A673 (cell line): ENCODE data around the gene BCAN.

Experiments used
- EZH2 ChIP-seq: fragments of 200-600 bp; sonication (generic); IDR thresholded peaks from 2 replicates; pipeline ENCODE4 v1.6.1; 2017; ENCODE audit warnings: borderline replicate concordance, low read depth, mild to moderate bottlenecking, mixed read lengths, antibody characterized with exemption, low read length; ENCODE audit not compliant: poor library complexity, severe bottlenecking
- TF ChIP-seq, protein P1 (sequence below): fragments of 300-800, 200-600 bp; sonication (generic); conservative IDR thresholded peaks from 2 replicates; pipeline ENCODE4 v1.5.1; 2017; ENCODE audit warnings: low read depth, mild to moderate bottlenecking, antibody characterized with exemption, low read length, moderate library complexity, mixed read lengths

DNA sequence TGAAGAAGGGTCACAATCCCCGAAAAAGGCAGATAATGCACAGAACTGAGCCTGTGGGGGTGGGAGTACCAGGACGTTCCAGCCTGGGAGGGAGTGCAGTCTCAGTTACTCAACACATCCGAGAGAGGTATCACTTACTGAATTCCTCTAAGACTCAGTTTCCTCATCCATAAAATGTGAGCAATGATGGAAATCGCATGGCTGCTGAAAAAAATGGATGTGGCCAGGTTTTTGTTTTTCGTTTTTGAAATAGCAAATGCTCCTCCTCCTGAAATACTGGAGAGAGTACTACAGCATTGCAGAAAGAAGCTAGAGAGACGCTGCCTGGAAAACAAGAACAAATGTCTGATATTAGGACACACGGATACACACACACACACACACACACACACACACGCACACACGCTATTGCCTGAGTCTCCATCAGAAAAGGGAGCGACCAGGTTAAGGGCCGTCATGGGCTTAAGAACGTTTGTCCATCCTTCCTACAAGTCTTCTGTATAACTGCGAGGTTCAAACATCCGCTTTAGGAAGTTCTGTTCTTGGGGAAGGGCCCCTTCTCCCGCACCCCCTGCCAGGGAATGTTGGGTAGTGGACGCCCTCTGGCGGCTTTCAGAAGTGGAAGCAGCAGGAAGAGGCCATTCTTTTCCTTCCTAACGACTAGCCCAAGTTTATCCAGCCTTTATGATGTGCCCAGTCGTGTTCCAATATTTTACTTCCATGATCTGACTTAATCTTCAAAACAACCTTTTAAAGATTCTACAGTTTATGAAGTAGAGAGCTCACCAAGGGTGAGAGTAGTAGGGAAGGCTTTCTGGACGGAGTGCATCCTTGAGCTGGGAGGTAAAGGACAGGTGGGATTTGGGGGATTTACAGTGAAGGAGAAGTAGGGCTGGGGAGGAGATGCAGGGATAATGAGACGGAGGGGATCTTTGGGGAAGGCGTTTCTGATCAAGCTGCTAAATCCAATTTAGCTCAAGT, 36.0 kb downstream of the BCAN start:
- no peak for TF ChIP-seq EZH2
- TF ChIP-seq, protein P1, sequence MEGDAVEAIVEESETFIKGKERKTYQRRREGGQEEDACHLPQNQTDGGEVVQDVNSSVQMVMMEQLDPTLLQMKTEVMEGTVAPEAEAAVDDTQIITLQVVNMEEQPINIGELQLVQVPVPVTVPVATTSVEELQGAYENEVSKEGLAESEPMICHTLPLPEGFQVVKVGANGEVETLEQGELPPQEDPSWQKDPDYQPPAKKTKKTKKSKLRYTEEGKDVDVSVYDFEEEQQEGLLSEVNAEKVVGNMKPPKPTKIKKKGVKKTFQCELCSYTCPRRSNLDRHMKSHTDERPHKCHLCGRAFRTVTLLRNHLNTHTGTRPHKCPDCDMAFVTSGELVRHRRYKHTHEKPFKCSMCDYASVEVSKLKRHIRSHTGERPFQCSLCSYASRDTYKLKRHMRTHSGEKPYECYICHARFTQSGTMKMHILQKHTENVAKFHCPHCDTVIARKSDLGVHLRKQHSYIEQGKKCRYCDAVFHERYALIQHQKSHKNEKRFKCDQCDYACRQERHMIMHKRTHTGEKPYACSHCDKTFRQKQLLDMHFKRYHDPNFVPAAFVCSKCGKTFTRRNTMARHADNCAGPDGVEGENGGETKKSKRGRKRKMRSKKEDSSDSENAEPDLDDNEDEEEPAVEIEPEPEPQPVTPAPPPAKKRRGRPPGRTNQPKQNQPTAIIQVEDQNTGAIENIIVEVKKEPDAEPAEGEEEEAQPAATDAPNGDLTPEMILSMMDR: peak; percentile 96
